Measurements from ENCODE around the gene TLK1.

DNA sequence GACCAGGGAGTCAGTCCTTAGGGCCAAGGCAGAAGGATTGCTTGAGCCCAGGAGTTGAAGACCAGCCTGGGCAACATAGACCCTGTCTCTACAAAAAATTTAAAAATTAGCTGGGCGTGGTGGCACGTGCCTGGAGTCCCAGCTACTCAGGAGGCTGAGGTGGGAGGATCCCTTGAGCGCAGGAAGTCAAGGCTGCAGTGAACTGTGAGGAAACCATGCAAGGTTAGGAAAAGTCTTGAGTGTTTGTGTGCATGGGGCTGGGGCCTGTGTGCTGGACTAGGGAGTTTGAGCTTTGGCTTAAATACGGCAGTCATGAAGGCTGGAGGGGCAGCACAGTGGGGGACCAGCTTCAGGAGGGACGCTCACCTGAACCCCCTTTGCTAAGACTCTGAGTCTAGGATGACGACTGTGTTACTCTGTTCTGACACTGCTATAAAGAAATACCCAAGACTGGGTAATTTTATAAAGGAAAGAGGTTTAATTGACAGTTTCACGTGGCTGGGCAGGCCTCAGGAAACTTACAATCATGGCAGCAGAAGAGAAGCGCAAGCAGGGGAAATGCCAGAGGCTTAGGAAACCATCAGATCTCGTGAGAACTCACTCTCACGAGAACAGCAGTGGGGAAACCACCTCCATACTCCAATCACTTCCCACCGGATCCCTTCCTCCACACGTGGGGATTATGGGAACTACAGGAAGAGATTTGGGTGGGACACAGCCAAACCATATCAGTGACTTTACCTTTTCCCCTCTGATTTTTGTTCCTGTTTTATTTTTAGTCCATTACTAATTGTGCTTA lies 192.3 kb downstream of the TLK1 start:
- no peak for TF ChIP-seq PPARA (CRISPR knock-in tag; IDR thresholded peaks at IDR 0.05; ENCODE audit: borderline replicate concordance)
- TF ChIP-seq CSDC2 (CRISPR knock-in tag; IDR thresholded peaks at IDR 0.05): no peak
- TF ChIP-seq BACH2 (CRISPR knock-in tag; IDR thresholded peaks at IDR 0.05; ENCODE audit: borderline replicate concordance): no peak
- TF ChIP-seq RARB (CRISPR knock-in tag; IDR thresholded peaks at IDR 0.05): no peak
